SKM-1 (cell line): ENCODE data around the gene ORM2.
"Not testable (repeated sequence)": the region's sequence is repeated elsewhere in the genome, so short reads cannot be mapped to it uniquely, and the experiment has no call there.

Source experiments
- DNase-seq: peaks from one replicate; lab custom pipeline; 2025; ENCODE audit not compliant: unreplicated experiment; lab: John Stamatoyannopoulos, UW

ORM2 gene

DNA sequence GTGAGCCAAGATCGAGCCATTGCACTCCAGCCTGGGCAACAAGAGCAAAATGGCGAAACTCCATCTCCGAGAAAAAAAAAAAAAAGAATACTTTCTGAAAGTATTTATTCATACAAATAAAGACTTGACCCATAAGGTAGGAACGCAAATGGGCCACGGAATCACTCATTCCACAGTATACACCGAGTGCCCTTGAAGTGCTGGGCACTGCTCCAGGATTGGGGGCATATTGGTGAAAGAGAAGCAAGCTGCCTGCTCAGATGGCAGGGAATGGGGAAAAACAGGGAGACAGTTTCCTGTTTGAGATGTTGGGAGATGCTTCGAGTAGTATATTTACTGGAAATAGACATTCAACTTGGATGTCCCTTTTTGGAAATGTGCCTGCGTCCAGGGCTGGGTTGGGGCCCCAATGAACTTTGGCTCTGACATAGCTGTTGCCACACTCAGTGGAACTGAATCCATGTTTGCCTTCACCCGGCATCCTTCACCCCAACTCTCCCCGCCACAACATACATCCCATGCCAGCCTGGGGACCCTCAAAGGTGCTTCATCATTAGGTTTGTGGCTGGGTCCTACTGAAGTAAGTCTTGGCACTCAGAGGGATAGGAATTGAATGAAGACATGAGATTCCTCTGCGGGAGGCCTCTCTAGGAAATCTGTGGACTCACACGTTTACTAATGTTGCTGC is 588 bp upstream of the ORM2 start:
- not testable (repeated sequence) for DNase-seq

DNA sequence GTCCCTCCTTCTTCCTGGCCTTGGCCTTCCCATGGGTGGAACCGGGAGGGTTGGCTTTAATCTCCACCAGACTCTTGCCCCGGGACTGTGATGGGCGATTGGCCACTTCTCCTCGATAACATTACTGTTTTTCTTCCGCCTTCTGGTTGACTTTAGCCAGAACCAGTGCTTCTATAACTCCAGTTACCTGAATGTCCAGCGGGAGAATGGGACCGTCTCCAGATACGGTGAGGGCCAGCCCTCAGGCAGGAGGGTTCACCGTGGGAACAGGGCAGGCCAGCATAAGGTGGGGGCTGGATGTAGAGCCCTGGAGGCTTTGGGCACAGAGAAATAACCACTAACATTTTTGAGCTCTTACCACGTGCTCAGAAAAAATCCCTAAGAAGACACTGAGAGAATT is 967 bp downstream of the ORM2 start:
- no peak for DNase-seq

DNA sequence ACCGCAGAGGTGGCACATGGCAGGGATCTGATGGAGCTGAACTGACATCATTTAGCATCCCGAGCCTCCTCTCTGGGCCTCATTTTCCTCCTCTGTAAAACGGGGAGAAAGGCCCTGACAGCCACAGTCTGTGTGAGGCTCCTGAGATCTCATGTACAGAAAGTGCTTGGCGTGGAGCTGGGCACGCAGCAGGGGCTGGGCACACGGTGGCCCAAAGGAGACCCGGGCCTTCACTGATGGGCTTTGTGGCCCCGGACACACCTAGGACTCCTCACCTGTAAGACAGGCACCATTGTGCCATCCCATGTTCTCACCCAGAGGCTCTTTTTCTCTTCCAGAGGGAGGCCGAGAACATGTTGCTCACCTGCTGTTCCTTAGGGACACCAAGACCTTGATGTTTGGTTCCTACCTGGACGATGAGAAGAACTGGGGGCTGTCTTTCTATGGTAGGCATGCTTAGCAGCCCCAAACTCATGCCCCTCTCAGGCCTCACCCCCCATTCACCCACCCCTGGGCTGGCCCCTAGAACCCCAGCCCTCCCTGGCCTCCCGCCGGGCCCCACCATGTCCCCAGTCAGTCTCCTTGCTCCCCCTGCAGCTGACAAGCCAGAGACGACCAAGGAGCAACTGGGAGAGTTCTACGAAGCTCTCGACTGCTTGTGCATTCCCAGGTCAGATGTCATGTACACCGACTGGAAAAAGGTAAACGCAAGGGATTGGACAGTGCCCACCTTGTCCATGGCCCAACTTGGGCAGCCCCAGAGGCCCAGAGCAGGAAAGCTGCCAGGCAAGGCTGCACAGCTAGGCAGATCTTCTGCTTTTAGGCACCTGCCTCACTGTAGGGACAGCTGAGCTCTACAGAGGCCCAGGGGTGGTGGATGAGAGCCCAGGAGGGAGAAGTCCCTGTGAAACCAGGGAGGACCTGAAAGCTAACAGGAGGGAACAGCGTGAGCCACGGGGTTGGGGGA is 1.8 kb downstream of the ORM2 start:
- not testable (repeated sequence) for DNase-seq

DNA sequence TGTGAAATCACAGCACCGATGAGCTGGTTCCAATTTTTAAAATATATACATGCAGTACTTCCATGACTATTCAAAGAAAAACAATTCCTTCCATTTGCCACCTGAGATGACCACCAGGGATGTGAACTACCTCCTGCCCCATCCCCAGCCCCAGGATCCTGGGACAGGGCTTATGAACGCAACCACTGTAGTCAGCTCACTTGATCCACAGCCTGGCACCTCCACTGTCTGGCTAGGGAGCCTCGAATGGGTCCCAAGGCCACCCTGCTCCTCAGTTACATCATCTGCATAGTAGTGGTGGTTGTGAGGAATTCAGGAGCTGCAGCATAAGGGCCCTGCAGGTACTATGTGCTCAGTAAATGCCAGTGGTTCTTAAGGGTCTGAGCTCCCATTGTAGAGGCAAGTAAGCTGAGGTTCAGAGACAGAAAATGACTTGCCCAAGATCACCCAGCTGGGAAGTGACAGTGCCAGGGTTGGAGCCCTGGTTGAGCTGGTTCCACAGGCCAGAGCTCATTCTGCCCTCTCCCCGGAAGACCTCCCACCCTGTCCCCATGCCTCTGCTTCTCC is 2.9 kb downstream of the ORM2 start:
- not testable (repeated sequence) for DNase-seq

DNA sequence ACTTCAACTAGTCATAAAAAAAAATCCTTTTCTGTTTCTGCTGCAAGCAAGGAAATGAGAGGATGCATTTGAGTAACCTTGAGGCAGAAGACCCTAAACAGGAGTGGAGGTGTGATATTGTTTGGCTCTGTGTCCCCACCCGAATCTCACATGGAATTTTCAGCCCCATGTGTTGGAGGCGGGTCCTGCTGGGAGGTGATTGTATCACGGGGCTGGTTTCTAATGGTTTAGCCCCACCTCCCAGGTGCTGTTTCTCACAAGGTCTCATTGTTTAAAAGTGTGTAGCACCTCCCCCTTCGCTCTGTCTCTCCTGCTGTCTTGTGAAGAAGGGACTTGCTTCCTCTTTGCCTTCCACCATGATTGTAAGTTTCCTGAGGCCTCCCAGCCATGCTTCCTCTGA is 4.0 kb downstream of the ORM2 start:
- not testable (repeated sequence) for DNase-seq

DNA sequence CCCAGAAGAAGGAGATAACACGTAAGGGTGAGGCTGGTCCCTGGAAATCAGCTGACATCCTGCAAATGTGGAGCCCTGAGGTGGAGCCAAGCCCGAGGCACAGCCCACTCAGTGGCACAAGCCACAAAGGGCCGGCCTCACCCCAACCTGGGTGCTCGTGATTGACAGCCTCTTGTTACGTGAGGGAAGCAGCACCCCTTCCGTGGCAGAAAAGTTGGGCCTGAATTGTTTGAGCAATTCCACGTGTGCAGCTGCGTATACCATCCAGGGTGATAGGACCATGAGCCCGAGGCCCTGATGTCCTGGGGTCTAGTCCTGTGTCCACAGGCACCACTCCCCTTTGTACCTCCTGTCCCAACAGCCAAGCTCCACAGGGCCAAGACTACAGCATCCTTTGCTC is 4.8 kb downstream of the ORM2 start:
- no peak for DNase-seq

DNA sequence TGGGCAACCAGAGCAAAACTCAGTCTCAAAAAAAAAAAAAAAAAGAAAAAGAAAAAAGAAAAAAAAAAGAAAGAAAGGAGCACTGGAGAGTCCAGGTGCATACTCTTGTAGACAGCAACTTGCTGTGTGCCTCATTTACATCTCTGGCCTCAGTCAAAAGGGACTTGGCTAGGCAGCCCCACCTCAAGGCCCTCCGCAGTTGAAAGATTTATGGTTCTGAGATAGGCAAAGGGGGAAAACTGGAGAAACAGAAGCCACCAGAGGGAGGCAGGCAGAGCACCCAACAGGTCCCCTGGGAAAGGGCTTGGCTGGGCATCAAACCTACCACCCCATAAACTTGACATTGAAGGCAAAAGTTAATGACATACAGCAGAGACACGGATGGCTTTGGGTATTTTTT is 6.1 kb downstream of the ORM2 start:
- DNase-seq, result no peak

DNA sequence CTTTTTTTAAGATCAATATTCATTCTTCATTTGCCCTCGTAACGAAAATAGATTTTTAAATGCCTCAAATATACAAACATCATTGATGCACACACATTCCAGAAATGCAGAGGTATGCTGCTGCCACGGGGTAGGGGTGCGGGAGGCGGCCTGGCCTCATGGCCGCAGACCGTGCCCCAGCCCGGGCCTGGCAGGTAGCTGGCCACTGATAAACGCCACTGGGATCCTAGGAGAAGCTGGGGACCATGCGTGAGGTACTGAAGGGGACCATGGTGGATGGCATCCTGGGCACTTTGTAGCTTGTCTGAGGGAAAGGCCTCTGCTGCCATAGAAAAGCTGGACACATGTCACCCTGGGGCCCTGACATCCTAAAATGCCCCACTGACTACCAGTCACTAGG is 6.5 kb downstream of the ORM2 start:
- no peak for DNase-seq

DNA sequence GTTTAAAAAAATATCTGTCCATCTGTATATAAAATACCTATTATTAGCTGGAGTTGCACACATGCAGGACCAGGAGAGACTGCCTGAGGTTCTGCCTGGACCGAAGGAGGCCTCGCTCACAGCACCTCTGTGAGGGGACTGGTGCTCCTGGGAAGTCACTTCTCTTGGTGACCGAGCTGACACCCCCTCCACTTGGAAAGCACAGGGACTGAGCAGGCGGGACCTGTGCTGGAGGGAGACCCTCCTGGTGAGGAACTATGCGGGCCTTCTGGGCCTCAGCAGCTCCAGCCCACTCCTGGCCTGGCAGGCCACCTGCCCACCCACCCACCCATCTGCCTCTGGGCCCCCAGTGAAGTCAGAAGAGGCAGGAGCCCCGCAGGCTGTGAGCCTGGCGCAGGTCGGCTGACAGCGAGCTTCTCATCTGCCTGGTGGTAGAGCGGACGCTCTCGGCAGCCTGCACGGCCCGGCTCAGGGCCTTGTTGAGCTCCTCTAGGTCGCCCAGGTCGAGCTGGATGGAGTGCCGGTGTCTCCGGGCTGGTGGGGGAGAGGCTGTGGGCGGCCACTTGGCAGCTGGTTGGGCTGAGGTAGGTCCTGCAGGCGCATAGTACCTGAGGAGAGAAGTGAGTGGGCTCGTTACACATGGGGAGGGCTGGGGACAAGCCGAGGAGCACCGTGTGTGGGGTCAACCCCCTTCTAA is 7.2 kb downstream of the ORM2 start:
- no peak for DNase-seq

DNA sequence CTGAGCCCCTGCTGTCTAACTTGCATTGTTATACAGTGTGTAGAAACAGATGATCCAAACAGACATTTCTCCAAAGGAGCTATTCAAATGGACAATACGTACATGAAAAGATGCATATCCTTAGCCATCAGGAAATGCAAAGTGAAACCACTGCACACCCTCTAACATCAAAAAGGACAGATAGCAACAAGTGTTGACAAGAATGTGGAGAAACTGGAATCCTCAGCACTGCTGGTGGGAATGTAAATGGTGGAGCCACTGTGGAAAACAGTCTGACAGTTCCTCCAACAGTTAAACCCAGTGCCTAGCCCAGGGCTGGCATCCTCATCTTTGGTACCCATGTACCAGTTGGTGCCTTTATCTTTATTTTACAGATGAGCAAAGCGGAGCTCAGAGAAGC is 8.5 kb downstream of the ORM2 start:
- DNase-seq, result no peak

DNA sequence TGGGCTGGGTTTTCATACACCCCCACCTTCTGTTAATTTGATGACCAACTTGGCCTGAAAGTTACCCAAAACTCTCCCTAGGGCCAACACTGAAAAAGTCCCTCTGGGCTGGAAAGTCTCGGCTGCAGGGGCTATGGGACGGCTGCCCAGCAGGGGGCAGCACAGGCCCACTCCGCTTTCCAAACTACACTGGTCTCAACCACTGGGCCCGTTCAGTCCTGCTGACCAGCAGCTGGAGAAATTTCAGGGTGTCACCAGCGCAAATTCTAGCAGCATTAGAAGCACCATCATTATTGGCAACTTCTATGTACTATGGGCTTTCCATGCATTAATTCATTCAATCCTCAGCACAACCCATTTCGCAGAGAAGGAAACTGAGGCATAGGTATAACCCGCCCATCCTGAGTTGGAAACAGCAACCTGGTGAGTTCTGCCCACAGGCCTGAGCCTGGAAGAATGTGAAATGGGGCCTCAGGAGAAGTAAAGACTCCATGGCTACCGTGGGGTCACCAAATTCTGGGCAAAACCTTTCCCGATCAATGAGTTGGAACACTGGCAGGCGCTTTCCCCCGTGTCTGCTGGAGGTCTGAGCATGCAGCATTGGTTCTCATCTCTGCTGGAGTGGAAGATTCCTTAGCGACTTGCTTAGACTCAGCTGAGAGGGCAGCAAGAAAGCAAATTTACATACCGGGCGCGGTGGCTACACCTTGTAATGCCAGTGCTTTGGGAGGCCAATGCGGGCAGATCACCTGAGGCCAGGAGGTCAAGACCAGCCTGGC is 9.7 kb downstream of the ORM2 start:
- no peak for DNase-seq

DNA sequence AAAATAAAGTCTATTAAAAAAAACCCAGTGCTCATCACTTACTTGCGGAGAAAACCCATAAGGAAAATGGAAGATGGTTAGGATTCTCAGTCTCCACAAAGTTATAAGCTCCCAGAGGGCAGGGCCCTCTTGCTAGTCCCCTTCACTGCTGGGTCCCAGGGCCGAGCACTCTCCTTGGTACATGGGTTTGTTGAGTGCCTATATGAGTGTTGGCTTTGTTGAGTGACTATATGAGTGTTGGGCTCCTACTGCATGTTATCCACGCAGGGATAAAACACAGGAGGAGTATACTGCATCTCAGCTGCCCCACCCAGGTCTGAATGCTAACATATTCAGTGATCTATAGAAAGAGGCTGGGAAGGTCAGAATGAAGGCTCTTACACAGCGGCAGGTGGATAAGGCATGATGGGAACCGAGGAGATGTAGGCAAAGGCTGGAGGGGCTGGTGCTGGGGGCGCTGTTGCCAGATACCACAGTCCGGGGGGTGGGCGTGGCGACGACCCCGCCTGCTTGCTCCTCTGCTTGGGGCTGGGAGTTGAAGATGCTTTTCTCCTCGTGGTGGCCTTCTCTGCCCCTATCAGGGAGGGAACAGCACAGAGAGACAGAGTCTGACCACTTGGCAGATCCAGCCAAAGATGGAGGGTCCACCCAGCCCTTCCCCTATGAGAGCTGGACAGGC is 11.6 kb downstream of the ORM2 start:
- no peak for DNase-seq

DNA sequence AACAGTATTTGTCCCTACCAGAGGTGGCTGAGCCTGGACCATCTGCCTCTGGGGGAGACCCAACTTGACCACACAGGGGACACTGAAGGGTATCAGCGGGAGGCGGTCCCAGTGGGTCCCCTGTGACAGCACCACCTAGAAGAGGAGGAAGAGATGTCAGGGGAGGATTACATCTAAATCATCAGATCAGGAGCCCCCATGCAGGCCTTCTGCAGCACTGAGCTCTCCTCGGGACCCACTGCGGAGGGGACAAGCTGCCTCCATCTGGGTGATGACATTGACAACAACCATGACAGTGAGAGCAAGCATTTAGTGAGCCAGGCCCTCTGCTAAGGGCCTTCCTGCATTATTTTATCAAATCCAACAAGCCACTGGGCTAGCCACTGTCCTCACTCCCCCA is 12.3 kb downstream of the ORM2 start:
- no peak for DNase-seq

DNA sequence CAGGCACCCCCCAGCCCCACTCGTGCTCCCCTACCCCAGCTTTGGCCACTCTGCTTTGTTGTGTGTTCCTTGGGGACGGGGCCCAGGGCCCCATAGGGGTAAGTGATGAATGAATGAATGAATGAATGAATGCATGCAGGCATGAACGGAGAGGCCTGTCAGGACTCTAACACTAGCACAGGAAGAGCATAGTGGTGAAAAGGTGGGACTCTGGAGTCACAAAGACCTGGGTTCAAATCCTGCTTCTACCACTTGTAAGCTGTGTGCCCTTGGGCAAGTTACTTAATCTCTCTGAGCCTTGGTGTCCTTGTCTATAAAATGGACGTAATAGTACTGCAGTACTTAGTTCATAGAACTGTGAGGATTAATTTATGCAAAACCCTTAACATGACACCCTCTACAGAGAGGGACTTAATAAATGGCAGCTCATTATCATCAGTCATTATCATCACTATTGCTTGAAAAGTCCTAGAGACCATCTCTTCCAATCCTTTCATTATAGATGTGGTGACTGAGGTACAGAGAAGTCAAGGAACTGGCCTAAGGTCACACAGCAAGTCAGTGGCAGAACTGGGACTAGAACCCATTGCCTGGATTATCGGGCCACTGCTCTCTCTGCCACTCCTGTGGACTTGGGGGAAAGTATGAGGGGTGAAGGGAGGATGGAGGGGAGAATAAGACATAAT is 13.2 kb downstream of the ORM2 start:
- no peak for DNase-seq

DNA sequence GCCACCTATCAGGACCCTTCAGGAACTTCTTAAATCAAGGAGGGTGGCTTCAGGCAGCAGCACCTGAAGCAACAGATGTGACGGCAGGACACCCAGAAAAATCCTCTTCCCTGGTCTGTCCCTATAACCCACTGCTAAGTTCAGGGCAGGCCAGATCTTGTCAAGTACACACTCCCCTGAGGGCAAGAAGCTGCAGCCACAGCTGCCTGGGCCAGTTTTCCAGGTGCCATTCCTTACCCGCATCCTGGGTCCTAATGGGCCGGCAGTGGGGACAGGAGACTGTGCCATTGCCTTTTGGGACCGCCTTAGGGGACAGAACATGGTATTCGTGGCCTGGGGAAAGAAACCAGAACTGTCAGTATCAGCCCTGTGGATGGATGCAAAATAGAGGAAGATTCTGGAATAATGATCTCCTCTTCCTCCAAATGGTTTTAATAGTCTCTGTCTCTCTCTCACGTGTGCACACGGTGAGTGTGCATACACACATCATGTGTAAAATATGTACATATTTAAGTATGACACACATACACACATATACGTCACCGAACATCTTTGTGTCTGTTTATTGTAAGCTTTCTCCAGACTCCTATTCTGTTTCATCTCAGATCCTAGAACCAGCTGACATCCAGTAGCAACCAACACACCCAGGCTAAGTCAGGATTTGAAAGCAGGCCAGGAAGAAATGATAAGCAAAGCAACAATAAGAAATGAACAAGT is 14.0 kb downstream of the ORM2 start:
- DNase-seq, result no peak

DNA sequence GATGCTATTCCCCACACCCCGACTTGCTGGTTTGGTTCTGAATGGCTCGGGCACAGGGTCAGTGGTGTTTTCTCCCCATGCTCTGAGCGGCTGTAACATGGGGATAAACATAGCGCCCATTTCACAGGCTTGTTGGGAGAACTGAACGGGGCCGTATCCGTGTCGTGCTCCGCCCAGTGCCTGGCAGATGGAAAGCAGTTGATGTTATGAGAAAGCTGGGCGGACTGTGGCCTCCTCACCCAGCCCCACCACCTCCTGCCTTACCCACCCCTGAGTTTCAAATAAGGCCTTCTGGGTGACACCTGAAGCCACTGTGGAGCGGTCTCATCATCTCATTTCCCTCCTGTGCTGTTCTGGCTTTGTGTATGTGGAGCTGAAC is 14.5 kb downstream of the ORM2 start:
- DNase-seq, result no peak

DNA sequence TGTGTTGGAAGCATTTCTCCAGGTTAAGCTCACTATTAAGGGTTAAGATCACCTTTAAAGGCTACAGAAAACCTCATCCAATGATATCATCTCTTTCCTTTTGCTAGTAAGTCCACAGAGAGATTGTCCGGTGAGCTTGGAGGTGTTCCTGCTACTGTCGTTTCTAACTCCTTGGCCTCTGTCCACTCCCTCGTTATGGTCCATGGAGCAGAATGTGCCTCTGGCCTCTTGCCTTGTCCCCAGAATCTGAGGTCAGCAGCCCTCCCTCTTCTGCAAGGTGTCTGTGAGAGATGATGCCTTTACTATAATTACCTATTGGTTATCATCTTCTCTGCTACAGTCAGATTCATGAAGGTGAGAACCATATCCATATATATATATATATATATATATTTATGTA is 15.0 kb downstream of the ORM2 start:
- no peak for DNase-seq

DNA sequence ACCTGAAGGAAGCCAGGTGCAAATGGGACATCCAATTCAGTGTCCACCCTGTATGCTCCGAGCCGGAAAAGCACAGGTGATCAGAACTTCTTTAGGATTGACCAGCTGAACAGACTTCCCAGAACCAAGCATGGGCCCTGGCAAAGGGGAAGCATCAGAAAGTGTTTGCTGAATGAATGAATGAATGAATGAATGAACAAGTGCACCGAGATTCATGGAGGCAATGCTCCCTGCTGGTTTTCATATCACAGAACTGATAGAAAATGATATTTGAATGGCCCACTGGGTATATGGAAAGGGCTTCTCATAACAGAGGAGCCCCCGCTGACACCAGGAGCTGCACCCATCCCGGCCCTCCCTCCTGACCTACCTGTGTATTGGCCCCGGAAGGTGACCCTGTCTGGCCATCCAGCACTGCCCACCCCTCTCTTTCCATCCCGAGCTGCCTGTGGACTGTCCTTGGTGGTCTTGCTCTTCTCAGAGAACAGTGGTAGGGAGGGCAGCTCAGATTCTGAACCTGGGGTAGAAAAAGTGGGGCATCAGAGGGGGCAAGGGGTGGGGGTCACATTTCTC is 15.9 kb downstream of the ORM2 start:
- DNase-seq, result no peak

DNA sequence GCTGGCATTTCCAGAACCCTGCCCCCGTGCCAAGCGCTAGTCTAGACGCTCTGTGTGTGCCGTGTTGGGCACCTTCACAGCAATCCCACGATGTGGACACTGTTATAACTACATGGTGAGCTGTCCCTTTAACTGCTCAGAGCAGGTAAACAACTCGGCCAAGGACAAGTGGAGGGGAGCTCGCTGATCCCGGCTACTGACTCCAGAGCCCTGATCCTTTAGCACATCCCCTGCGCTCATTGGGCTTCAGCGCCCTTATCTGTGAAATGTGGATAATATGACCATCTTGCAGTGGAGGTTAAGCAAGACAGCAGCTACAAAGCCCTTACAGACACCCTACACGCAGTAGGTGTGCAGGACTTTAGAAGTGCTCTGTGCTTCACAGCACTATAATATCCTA is 16.5 kb downstream of the ORM2 start:
- no peak for DNase-seq
